GM15510 (cell line): ENCODE results near the gene RPL15.

Experiments used
- POLR2A ChIP-seq: IDR thresholded peaks from 3 replicates; pipeline ENCODE4 v1.6.1; 2011; ENCODE audit warnings: borderline replicate concordance; ENCODE audit not compliant: insufficient read length; ENCODE audit errors: extremely low read depth

Gene RPL15

GRCh38 chr3:23885210-23885609 is 31.7 kb upstream of the RPL15 start:
- no peak for TF ChIP-seq POLR2A

GRCh38 chr3:23886311-23886710 is 30.6 kb upstream of the RPL15 start:
- TF ChIP-seq POLR2A: no peak

DNA sequence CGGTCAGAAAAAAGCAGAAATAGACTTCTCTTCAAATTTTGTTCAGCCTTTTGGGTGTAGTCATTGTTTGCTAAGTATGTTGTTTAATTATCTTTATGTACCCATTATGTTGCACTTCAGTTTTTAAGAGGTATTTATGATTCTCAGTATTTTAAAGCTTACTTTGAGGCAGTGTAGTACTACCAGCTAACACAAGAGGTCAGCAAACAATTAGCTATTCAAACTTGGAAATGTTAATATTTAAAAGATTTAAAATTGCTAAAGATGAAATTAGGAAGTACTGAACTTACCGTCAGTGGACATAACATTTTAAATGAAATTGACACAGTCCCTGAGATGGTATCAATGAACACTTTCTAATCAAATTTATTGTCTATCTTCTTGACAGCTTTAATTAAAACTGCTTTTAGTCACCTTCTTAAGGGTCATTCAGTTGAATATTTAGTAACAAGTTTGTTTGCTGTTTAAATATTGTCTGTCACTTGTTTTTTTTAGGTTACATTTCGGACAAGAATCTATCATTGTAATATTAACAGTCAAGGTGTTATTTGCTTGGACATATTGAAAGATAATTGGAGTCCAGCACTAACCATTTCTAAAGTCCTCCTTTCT is 28.2 kb upstream of the RPL15 start:
- no peak for TF ChIP-seq POLR2A

DNA sequence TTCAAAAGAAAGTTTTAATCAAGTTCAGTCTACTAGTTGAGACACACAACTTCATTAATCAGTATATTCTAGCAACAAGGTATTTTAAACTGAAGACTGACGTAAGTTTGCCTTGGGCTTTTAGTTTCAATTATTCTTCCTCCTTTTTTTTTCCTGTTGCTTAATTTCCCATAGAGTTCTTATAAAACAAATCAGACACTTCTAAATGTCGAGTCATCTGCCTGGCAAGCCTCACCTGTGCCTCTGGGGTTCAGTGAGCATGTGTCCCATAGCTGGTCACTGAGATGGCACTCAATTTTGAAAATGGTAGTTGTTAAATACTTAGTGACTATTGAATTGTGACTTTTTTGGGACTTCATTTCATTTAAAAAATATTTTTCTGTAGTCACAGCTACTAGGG is 27.5 kb upstream of the RPL15 start:
- TF ChIP-seq POLR2A: no peak

- no peak for TF ChIP-seq POLR2A
These were observed 27.0 kb upstream of the RPL15 start for GRCh38 chr3:23889950-23890349.

DNA sequence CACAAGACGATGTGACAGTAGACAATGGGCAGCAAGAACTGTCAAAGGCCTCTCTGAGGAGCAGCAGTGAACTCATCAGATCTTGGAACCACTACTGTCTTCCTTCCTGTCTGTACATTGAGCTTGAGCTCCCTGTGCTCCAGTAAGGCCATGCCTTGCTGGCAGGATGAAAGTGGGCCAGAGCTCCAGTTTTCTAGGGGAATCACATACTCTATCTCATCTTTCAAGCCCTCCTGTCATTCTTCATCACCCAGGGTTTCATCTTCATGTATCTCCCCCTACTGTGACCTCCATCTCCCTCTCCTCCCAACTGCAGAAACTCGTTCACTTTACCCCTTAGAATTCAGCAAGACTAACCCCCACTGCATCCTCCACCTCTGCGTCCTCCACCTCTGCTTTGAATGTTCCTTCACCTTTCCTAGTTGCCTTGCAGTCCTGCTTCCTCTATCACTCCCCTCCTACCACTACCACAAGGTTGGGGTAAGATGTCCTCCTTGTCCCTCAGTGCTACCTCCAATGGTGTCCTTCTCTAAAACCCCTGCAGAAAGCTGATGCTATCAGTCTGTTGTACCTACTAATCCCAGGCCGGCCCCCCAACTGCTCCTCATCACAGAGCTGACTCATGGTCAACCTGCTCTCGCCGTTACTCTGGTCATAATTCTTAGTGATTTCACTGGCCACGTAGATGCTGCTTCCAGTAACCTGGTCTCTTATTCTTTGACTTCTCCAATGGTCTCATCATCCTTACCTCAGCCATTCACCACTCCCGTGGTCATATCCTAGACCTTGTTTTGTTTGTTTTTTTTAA is 22.5 kb upstream of the RPL15 start:
- TF ChIP-seq POLR2A: no peak

DNA sequence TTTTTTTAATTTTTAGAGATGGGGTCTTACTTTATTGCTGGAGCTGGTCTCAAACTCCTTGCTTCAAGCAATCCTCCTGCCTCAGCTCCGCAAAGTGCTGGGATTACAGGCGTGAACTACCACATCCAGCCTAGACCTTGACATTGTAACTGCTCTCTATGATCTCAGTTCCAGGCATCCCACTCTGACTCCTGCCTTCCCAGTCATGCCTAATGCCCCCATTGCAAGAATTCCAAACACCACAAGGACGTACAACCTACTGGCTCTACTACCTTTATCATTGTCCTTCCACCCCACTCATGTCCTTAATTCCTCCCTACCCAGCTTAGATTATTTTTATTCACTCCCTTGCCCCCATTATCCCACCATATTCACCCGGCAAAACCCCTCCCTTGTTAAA is 21.8 kb upstream of the RPL15 start:
- TF ChIP-seq POLR2A: no peak

GRCh38 chr3:23900744-23901143 is 16.2 kb upstream of the RPL15 start:
- no peak for TF ChIP-seq POLR2A

DNA sequence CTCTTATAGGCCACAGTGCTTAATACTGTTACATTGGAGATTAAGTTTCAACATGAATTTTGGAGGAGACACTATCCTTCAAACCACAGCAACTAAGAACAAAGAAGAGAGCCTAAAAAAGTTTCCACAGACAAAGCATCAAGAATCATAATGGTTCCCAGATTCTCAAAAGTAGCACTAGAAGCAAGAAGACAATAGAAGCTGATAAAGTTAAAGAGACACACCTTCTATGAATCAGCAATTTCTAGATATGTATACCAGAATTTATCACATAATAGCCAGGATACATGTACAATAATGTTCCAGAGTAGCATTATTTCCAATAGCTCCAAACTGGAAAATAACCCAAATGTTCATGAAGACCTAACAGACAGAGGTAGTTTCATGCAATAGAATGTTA is 12.4 kb upstream of the RPL15 start:
- TF ChIP-seq POLR2A: no peak

DNA sequence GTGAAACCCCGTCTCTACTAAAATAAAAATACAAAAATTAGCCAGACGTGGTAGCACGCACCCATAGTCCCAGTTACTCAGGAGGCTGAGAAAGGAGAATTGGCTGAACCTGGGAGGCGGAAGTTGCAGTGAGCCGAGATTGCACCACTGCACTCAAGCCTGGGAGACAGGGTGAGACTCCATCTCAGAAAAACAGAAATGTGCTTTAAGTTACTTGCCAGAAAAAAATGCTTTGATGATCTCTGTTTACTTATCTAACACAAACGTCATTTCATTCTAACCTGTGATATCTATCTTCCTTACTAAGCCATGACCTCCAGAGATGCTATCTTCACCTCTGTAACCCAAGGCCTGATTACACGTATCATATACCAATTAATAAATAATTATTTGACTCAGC is 7.6 kb upstream of the RPL15 start:
- TF ChIP-seq POLR2A: no peak

- TF ChIP-seq POLR2A: no peak
These were observed 5.5 kb upstream of the RPL15 start for GRCh38 chr3:23911397-23911796.

DNA sequence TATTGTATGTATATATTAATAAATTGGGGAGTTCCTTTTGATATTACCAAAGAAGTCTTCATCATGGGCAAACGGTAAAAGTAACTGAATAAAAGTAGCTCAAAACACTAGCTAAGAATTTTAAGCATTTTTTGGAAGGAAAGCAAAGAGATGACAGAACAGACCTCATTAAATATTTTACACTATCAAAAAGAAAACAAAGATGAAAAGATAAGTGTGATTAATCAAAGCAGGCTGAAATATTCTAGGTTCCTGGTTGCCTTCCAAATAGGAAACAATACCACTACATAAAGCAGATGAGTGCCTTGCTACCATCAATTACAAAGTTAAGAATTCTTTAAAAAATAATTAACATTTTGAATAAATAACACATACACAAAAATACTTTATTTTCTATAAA is 3.8 kb upstream of the RPL15 start:
- no peak for TF ChIP-seq POLR2A

DNA sequence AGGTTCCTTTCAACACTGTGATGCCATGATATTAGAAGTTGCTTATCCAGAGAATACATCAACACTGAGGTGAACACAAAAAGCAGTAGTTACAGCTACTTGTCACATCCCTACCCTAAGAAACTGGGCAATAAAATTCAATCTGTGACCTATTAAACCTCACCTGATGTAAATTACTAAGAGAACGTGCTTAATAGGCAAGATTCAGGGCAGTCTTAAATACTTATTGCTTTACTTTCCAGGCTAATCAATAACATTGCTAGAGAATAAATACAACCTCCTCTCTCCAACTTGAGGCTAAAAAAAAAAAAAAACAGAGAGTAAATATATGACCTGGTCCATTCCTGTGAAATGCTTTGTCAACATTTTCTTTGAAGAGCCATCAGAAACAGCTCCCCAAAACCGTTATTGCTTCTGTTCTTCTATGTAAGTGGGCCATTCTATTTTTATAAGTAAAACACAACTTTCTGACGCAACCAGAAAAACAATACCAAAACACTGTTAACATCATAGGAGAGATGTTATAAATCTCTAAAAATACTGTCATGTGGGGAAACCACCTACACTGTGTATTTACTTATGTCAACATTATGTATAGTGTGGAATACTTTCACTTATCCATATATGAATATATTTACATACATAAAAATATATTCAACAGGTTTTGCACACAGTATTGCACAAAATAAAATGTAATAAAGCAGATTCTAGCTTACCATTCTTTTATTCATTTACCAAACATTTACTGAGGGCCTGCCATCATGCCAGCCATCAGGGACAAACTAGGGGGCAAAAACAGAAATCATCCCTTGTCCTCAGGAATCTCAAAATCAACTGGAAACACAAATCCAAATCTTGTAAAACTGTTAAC is 2.8 kb upstream of the RPL15 start:
- TF ChIP-seq POLR2A: no peak

GRCh38 chr3:23915537-23916108 is 1.3 kb upstream of the RPL15 start:
- no peak for TF ChIP-seq POLR2A
